Measurements from ENCODE around the gene CEL.

The CEL gene

GRCh38 chr9:133103183-133103986 lies 41.6 kb downstream of the CEL start:
- DNase-seq (ENCODE audit: insufficient read length, low spot score) (no peak), FAIRE-seq (no peak)
- TF ChIP-seq, protein P1, sequence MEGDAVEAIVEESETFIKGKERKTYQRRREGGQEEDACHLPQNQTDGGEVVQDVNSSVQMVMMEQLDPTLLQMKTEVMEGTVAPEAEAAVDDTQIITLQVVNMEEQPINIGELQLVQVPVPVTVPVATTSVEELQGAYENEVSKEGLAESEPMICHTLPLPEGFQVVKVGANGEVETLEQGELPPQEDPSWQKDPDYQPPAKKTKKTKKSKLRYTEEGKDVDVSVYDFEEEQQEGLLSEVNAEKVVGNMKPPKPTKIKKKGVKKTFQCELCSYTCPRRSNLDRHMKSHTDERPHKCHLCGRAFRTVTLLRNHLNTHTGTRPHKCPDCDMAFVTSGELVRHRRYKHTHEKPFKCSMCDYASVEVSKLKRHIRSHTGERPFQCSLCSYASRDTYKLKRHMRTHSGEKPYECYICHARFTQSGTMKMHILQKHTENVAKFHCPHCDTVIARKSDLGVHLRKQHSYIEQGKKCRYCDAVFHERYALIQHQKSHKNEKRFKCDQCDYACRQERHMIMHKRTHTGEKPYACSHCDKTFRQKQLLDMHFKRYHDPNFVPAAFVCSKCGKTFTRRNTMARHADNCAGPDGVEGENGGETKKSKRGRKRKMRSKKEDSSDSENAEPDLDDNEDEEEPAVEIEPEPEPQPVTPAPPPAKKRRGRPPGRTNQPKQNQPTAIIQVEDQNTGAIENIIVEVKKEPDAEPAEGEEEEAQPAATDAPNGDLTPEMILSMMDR (IDR thresholded peaks at IDR 0.05; ENCODE audit: insufficient read depth, missing control alignments) = peak; percentile 61

DNA sequence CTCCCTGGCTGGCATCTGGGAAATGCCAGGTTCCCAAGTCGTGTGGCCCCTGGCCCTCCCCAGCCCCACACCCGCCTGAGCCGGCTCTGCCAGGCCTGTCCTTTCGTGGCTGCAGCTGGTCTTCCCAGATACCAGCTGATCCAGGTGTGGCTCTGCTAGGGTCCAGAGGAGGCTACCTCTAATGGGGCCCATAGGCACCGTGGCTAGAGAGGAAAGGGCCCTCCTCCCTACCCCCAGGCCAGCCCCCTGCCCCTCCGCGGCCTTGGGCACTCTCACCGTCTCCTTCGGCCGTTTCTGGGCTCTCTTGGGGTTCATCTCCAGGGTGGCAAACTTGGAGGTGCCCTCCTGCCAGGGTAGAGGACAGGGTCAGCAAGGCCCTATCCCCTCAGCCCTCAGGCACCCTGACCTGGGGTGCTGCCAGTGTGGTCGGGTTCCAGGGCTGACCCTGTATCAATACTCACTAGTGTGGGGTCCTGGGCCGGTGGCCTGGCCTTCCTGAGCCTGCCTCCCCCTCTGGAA lies 42.3 kb downstream of the CEL start:
- no peak for FAIRE-seq
- DNase-seq (ENCODE audit: insufficient read length, low spot score) = no peak
- TF ChIP-seq, protein P1 (IDR thresholded peaks at IDR 0.05; ENCODE audit: insufficient read depth, missing control alignments) = no peak

GRCh38 chr9:133104718-133105460 lies 43.1 kb downstream of the CEL start:
- FAIRE-seq (no peak), DNase-seq (ENCODE audit: insufficient read length, low spot score) (no peak)
- TF ChIP-seq, protein P1 (IDR thresholded peaks at IDR 0.05; ENCODE audit: insufficient read depth, missing control alignments) = no peak

GRCh38 chr9:133105461-133105770 lies 43.6 kb downstream of the CEL start:
- DNase-seq (ENCODE audit: insufficient read length, low spot score) (no peak), FAIRE-seq (no peak)
- TF ChIP-seq, protein P1 (IDR thresholded peaks at IDR 0.05; ENCODE audit: insufficient read depth, missing control alignments) = no peak

GRCh38 chr9:133106511-133107244 lies 44.9 kb downstream of the CEL start:
- FAIRE-seq (no peak), DNase-seq (ENCODE audit: insufficient read length, low spot score) (no peak)
- TF ChIP-seq, protein P1 (IDR thresholded peaks at IDR 0.05; ENCODE audit: insufficient read depth, missing control alignments) = no peak

DNA sequence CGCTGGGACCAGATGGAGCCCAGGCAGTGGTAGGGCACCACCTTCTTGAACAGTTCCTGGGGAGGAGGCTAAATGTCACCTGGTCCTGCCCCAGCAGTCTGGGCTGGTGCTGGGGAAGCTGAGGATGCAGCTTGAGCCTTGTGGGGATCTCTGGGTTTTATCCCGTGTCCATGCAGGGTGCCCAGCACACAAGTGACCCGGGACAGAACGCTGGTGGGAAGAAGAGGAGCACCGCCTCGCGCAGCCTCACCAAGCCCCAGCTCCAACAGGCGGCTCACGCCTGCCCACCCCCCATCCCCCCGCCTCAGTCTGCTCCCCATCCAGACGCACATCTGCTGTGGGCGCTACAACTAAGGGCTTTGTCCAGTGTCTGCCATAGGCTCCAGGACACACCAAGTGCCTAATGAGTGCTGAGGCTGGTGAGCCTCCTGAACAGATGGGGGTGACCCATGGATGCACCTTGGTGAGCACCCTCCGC lies 45.5 kb downstream of the CEL start:
- TF ChIP-seq, protein P1 (IDR thresholded peaks at IDR 0.05; ENCODE audit: insufficient read depth, missing control alignments) = no peak
- DNase-seq (ENCODE audit: insufficient read length, low spot score) (no peak), FAIRE-seq (no peak)
